Ishikawa (cell line): ENCODE data around the gene HNF1A.

Source experiments
- CEBPB ChIP-seq: IDR thresholded peaks from 2 replicates; pipeline ENCODE4 v1.6.1; 2012
- CREB1 ChIP-seq: IDR thresholded peaks from 2 replicates; pipeline ENCODE4 v1.6.1; 2012; ENCODE audit warnings: low read depth
- EGR1 ChIP-seq: IDR thresholded peaks from 2 replicates; pipeline ENCODE4 v1.6.1; 2012
- EP300 ChIP-seq: IDR thresholded peaks from 2 replicates; pipeline ENCODE4 v1.6.1; 2012; ENCODE audit warnings: borderline replicate concordance
- RAD21 ChIP-seq: IDR thresholded peaks from 2 replicates; pipeline ENCODE4 v1.6.1; 2012; ENCODE audit warnings: low read depth
- TAF1 ChIP-seq: IDR thresholded peaks from 2 replicates; pipeline ENCODE4 v1.6.1; 2012; ENCODE audit warnings: low read depth, mild to moderate bottlenecking
- TF ChIP-seq, protein P1 (sequence below): IDR thresholded peaks from 2 replicates; pipeline ENCODE4 v1.6.1; 2012; ENCODE audit warnings: low read depth, mild to moderate bottlenecking

DNA sequence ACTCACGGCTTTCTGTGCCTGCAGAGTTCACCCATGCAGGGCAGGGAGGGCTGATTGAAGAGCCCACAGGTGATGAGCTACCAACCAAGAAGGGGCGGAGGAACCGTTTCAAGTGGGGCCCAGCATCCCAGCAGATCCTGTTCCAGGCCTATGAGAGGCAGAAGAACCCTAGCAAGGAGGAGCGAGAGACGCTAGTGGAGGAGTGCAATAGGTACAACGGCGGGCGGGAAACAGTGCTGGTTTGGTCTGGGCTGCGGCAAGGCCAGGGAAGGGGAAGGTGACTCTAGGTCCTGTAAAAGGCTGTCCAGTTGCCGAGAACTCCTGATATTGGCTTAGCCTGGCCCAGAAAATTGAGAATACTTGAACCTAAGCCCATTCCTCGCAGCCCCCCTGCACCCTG, 15.2 kb downstream of the HNF1A start:
- TF ChIP-seq CEBPB (no peak), RAD21 (no peak), EGR1 (no peak), TAF1 (no peak), EP300 (no peak), CREB1 (no peak)
- TF ChIP-seq, protein P1, sequence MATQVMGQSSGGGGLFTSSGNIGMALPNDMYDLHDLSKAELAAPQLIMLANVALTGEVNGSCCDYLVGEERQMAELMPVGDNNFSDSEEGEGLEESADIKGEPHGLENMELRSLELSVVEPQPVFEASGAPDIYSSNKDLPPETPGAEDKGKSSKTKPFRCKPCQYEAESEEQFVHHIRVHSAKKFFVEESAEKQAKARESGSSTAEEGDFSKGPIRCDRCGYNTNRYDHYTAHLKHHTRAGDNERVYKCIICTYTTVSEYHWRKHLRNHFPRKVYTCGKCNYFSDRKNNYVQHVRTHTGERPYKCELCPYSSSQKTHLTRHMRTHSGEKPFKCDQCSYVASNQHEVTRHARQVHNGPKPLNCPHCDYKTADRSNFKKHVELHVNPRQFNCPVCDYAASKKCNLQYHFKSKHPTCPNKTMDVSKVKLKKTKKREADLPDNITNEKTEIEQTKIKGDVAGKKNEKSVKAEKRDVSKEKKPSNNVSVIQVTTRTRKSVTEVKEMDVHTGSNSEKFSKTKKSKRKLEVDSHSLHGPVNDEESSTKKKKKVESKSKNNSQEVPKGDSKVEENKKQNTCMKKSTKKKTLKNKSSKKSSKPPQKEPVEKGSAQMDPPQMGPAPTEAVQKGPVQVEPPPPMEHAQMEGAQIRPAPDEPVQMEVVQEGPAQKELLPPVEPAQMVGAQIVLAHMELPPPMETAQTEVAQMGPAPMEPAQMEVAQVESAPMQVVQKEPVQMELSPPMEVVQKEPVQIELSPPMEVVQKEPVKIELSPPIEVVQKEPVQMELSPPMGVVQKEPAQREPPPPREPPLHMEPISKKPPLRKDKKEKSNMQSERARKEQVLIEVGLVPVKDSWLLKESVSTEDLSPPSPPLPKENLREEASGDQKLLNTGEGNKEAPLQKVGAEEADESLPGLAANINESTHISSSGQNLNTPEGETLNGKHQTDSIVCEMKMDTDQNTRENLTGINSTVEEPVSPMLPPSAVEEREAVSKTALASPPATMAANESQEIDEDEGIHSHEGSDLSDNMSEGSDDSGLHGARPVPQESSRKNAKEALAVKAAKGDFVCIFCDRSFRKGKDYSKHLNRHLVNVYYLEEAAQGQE: no peak
